Fibroblast of skin of back (primary cell): ENCODE measurements around the gene PGRMC2. TPM values are rescaled to one million over a fixed set of nuclear protein-coding genes. Genes with fewer than 3 reads are reported as not detected.

Source experiments
- DNase-seq: peaks from one replicate; pipeline ENCODE4 v3.0.0-alpha.2; 2013
- polyA plus RNA-seq, 2 experiments: library from polyadenylated mRNA; unstranded; fragments of 120-200 nt; gene quantifications; one replicate each; pipeline ENCODE4 v1.2.1, GENCODE V29; 2013; ENCODE audit not compliant: insufficient read length in 2 of 2

Gene PGRMC2
- polyA plus RNA-seq (2013, experiment 1 of 2; ENCODE audit: insufficient read length) = 93.1 TPM
- 108 TPM for polyA plus RNA-seq (2013, experiment 2 of 2; ENCODE audit: insufficient read length)

- DNase-seq = peak; percentile 49
These were observed at the start of gene PGRMC2 for GRCh38 chr4:128287141-128287870. Gene PGRMC2 (minus strand): TSS chr4:128287813. CDS start chr4:128287790, 23 bp downstream.

DNA sequence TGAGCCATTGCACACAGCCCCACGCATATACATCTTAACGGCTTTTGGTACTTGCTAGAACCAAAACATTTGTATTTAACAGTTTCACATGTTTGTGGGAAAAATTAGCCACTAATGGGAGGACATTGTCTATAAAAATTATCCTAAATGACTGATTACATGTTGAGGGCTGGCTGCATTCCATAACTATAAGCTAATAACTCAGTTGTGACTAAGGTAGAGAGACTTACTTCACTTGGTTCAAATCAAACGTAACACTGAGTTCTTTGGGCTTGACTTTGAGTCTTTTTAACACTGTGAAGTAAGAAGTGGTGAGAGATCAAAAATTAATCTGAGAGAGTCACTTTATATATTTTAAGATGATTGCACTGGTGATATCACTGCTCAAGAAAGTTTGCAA lies 47.9 kb upstream of the PGRMC2 start:
- DNase-seq = no peak

GRCh38 chr4:128334256-128334655 lies 46.6 kb upstream of the PGRMC2 start:
- no peak for DNase-seq

- no peak for DNase-seq
These were observed 45.9 kb upstream of the PGRMC2 start for GRCh38 chr4:128333309-128334018.

- DNase-seq = peak; percentile 61
These were observed 44.5 kb upstream of the PGRMC2 start for GRCh38 chr4:128332081-128332480.

DNA sequence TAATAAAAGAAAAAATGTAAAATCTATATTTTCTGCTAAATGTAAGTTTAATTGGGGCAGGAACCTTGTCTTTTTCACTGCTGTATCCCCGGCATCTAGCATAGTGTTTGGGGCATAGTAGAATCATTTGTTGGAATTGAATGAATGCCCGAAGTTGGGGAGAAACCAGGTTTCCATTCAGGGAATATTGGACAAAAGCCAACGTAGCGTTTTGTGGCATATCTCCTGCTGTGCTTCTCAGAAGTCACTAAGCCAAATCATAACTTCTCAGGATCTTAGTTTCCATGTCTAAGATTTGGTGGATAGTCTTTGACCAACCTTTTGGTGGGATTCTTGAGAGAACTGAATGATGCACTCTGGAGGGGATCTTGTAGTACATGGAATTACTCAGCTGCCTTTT lies 42.0 kb upstream of the PGRMC2 start:
- no peak for DNase-seq

DNA sequence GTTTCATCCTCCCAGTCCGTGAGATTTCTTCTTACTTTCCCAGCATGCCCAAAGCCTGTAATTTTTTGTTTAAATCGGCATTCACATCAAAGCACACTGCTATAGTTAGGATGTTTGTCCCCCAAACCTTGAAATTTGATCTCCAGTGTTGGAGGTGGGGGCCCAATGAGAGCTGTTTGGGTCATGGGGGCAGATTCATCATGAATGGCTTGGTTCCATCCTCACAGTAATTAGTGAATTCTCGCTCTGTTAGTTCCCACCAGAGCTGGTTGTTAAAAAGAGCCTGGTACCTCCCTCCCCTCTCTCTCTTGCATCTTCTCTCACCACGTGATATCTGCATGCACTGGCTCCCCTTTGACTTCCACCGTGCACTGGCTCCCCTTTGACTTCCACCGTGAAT lies 40.5 kb upstream of the PGRMC2 start:
- DNase-seq = no peak

GRCh38 chr4:128323401-128323800 lies 35.8 kb upstream of the PGRMC2 start:
- no peak for DNase-seq

DNA sequence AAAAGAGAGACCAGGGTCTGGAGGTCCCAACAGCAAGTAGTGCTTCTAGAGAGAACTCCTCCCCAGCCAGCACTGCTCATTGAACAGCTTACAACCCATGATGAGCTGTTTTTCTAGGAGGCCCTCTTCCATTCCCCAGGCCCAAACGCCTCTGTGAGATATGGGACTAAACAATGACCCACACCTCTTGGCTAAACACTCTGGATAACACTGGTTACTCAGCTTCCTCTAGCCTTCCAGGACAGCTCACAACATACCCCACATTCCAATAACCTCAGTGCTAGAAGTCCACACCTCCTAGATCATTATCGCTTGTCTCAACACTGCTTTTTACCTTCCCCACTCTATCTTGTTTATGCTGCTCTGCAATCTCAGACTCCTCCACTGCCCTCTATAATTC lies 35.4 kb upstream of the PGRMC2 start:
- peak; percentile 89 for DNase-seq

DNA sequence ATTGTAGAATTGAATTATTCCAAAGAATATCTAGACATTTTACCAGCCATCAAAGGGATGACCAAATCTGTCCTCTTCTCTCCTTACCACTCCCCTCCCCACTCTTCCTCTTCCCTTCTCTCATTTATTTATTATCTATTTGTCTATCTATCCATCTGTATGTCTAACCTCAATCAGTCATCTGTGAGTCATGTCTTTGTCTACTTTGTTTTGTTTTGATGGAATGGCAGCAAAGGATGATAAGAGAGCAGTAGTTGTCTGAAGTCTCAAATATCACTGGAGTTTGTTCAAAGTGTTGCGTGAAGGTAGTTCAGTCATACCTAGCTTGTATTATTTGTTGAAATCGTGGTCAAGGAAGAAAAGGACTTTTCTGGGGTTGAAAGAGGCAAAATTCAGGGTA lies 34.7 kb upstream of the PGRMC2 start:
- peak; percentile 62 for DNase-seq

- peak; percentile 32 for DNase-seq
These were observed 33.0 kb upstream of the PGRMC2 start for GRCh38 chr4:128320656-128321055.

DNA sequence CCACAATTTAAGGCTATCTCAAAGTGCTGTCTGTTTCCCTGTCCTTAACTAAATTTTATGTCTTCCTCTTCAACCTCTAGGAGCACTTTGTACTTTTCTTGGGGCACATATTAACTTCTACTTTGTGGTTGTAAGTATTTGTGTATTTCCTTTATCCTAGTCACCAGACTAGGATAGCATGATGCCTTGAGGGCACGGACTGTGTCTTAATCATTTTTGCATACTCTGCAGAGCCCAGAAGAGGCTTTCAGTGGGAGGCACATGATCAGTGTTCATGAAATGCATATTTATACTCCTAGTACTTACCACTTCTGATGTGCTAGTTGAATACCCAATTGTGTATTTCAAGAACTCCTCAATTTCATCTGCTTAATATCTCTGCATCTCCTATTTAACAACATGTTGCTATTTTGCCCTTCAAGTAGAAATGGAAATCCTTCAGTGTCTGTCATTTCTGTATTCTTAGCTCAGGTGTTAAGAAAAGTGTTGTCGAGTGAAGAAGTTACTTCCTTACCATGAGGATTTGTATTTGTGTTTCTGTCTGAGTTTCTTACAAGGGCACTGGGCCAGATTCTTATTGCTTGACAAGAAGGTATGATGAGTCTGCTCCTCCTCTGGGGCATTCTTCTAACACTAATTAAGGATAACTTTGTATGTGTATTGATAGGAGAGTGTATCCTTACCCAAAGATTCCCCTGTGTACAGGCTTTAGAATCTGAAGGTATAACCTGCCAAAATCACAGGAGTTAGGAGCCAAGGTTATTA lies 28.3 kb upstream of the PGRMC2 start:
- DNase-seq = no peak

DNA sequence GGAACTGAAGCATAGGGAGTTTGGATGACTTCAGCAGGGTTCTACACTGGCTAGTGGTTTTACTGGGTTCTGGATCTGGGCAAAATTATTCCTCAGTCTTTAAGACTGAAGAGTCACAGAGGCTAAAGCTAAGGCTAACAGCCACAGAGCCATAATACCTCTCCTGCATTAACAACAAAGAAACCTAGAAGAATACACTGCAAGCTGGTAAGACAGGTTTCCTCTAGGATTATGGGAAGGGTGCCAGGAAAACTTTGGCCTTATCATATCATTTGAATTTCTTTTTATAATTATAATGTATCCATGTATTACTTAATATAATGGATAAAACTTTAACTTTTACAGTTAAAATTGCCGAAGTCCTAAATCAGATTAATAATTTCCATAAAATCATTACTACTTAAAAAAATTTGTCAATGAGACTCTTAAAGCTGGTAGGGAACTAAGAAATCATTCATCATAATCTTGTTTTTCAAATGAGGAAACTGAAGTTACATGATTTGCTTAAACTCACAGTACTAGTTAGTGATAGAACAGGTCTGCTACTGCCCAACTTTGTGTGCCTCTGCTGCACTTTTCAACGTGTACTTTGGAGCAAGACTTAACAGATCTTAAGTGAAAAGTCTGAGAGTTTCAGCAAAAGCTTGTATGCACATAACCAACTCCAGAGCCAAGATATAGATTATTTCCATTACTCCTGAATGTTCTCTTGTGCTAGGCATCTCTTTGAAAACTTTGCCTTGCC lies 24.2 kb upstream of the PGRMC2 start:
- DNase-seq = no peak

DNA sequence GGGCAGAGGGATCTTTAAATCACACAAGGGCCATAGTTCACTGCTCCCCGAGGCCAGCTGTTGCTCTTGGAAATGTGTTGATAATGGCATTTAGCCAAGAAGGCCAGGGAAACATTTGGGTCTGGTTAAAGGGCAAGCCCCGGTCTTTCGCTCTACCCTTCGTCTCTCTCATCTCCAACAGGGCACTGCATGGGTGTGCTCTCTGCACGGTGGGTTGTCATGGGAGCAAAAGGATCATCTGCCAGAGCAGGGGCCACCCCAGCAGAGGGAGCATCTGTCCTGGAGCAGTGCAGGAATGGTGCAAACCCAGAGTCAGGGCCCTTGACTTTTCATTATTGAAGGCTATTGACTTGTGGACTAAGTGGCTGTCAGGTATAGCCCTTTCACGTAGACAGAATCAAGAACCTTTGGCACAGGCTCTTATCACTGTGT lies 22.7 kb upstream of the PGRMC2 start:
- DNase-seq = peak; percentile 19

- no peak for DNase-seq
These were observed 22.0 kb upstream of the PGRMC2 start for GRCh38 chr4:128309585-128309984.

- DNase-seq = no peak
These were observed 21.4 kb upstream of the PGRMC2 start for GRCh38 chr4:128308986-128309385.

GRCh38 chr4:128307123-128307571 lies 19.5 kb upstream of the PGRMC2 start:
- no peak for DNase-seq

GRCh38 chr4:128305942-128306341 lies 18.3 kb upstream of the PGRMC2 start:
- no peak for DNase-seq

DNA sequence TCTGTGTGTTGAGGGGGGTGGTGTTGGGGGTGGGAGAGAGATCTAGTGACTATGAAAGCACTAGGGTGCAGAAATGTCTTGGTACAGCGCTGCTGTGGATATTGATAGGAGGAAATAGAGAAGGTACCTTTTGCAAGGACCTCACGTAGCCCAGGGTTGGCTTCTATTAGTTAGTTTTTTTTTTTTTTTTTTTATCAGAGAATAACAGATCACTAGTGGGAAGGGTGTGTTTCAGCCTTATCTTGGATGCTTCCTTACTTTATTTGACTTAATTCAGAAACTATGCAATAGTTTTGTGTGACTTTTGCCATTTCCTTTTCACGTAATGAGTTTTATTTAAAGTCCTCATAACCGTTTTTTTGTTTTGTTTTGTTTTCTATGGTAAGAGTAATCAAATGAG lies 16.4 kb upstream of the PGRMC2 start:
- no peak for DNase-seq

DNA sequence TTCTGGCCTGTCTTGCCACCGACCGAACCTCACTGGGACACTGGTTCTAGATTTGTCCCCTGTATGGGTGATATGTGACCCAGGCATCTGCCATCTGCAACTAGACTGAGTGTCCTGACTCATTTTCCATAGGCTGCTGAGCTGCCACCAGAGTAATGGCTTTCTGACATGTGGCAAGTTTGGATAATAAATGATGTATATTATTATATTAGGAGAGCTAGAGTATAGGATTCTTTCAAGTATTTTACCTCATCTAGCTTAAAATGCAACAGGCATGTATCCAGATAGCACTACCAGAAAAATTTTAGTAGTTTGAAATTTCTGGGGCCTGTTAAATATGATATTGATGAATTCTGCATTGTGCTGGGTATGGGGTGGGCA lies 15.8 kb upstream of the PGRMC2 start:
- DNase-seq = no peak

GRCh38 chr4:128301979-128302378 lies 14.4 kb upstream of the PGRMC2 start:
- no peak for DNase-seq

- DNase-seq = no peak
These were observed 12.2 kb upstream of the PGRMC2 start for GRCh38 chr4:128299848-128300247.
